Upper lobe of right lung (tissue), 1 donor: ENCODE measurements around the gene TK1. TPM values are rescaled to one million over a fixed set of nuclear protein-coding genes. Genes with fewer than 3 reads are reported as not detected.

ENCODE experiments used
- ATAC-seq: fragments of 200-7000 bp; cut with Tn5 transposase; one replicate; pipeline ENCODE4 v1.9.1; 2020; ENCODE audit warnings: mild to moderate bottlenecking, moderate library complexity
- DNase-seq: peaks from one replicate; pipeline ENCODE4 v3.0.0-alpha.2; 2020
- H3K27ac ChIP-seq: fragments of 200-600 bp; one replicate; pipeline ENCODE4 v1.8.0; 2022
- H3K27me3 ChIP-seq: fragments of 200-600 bp; one replicate; pipeline ENCODE4 v1.8.0; 2022; ENCODE audit warnings: mild to moderate bottlenecking
- H3K36me3 ChIP-seq: fragments of 200-600 bp; one replicate; pipeline ENCODE4 v1.8.0; 2022
- H3K4me1 ChIP-seq: fragments of 200-600 bp; one replicate; pipeline ENCODE4 v1.8.0; 2022
- H3K4me3 ChIP-seq: fragments of 200-600 bp; one replicate; pipeline ENCODE4 v1.8.0; 2022; ENCODE audit warnings: mild to moderate bottlenecking
- H3K9me3 ChIP-seq: fragments of 200-600 bp; one replicate; pipeline ENCODE4 v1.8.0; 2022
- intact Hi-C: fragments of 100-400 bp; cut with DNase I; formaldehyde crosslinking; loops from one replicate; pipeline ENCODE4 v1.11.0; 2022
- total RNA-seq: library from RNA; stranded (reverse); fragmentation: NEBNext Ultra II Directional; extraction: Animal tissue kit (Norgen Biotek cat#: 25700); gene quantifications from one replicate; pipeline ENCODE4 v1.2.1, GENCODE V29; 2021
- TF ChIP-seq, protein P1 (sequence below): fragments of 200-600 bp; IDR thresholded peaks from one replicate; pipeline ENCODE4 v1.8.0; 2022; ENCODE audit warnings: antibody characterized with exemption
- donor health status: DM: no; HTN: yes; CAD: no; lungs with severe emphysema.

The TK1 gene
- total RNA-seq, 1 donor from 2014 or later = 3.3 TPM

DNA sequence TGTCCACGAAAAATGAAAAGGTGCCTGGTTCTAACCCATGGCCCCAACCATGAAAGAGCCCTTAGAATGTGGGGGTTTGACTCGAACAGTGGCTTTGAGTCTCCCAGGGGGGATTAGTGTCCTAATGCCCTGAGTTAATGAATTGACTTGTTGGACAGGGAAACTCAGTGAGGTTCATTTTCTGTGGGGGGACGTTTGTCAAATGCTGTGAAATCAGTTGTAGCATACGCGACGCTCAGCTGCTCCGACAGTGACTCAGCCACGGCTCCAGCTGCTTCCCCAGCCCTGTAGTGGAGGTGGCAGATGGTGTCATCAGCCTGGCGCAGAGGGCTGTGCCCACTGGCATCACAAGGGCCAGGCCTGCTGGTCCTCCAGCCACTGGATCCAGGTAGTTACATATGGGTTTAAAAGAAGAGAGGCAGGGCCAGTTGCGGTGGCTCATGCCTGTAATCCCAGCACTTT is 40.6 kb upstream of the TK1 start:
- intact Hi-C loops = no loop called here
- Histone ChIP-seq H3K4me3 (no peak overlapping the region), H3K27me3 (peaks cover 26% of the 10 kb centered on the region), H3K4me1 (peaks cover 5% of the 10 kb centered on the region), H3K9me3 (no peaks in the 10 kb centered on the region), H3K27ac (no peak overlapping the region), H3K36me3 (no peaks in the 10 kb centered on the region)
- TF ChIP-seq, protein P1, sequence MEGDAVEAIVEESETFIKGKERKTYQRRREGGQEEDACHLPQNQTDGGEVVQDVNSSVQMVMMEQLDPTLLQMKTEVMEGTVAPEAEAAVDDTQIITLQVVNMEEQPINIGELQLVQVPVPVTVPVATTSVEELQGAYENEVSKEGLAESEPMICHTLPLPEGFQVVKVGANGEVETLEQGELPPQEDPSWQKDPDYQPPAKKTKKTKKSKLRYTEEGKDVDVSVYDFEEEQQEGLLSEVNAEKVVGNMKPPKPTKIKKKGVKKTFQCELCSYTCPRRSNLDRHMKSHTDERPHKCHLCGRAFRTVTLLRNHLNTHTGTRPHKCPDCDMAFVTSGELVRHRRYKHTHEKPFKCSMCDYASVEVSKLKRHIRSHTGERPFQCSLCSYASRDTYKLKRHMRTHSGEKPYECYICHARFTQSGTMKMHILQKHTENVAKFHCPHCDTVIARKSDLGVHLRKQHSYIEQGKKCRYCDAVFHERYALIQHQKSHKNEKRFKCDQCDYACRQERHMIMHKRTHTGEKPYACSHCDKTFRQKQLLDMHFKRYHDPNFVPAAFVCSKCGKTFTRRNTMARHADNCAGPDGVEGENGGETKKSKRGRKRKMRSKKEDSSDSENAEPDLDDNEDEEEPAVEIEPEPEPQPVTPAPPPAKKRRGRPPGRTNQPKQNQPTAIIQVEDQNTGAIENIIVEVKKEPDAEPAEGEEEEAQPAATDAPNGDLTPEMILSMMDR = no peak
- DNase-seq (peak; percentile 64), ATAC-seq (peak; percentile 55)

GRCh38 chr17:78226759-78227454 is 40.1 kb upstream of the TK1 start:
- no peaks in the 10 kb centered on the region for H3K9me3 ChIP-seq
- peak; percentile 45 for ATAC-seq
- no peak overlapping the region for H3K4me3 ChIP-seq
- no peak overlapping the region for H3K27ac ChIP-seq
- H3K4me1 ChIP-seq = peaks cover 5% of the 10 kb centered on the region
- TF ChIP-seq, protein P1 = no peak
- peaks cover 21% of the 10 kb centered on the region for H3K27me3 ChIP-seq
- H3K36me3 ChIP-seq = no peaks in the 10 kb centered on the region
- DNase-seq = no peak
- intact Hi-C loops = no loop called here

DNA sequence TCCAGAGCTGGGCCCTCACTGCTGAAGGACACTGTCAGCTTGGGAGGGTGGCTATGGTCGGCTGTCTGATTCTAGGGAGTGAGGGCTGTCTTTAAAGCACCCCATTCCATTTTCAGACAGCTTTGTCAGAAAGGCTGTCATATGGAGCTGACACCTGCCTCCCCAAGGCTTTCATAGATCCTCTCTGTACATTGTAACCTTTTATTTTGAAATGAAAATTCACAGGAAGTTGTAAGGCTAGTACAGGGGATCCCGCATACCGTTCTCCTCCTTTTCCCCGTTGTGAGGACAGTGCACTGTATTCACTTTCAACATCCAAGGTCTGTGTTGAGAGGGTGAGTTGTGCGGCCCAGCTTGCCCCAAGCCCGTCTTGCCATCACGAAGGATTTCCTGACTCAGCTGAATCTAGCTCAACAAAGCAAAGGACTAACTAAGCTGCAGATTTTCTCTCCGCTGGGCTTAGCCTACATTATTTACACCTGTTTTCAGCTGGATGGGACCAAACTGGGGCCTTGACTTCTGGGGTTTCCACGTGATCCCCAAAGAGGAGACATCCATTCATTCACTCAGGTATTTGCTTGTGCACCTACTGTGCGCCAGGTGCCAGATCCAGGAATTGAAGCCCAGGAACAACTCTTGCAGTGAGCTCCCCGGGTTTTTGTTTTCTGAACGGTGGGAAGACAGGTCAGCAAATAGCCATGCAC is 39.4 kb upstream of the TK1 start:
- Histone ChIP-seq H3K9me3 (no peaks in the 10 kb centered on the region), H3K36me3 (no peaks in the 10 kb centered on the region), H3K27ac (no peak overlapping the region), H3K27me3 (peaks cover 16% of the 10 kb centered on the region), H3K4me3 (no peak overlapping the region), H3K4me1 (peaks cover 5% of the 10 kb centered on the region)
- intact Hi-C loops = no loop called here
- ATAC-seq = no peak
- TF ChIP-seq, protein P1 = no peak
- DNase-seq = no peak

DNA sequence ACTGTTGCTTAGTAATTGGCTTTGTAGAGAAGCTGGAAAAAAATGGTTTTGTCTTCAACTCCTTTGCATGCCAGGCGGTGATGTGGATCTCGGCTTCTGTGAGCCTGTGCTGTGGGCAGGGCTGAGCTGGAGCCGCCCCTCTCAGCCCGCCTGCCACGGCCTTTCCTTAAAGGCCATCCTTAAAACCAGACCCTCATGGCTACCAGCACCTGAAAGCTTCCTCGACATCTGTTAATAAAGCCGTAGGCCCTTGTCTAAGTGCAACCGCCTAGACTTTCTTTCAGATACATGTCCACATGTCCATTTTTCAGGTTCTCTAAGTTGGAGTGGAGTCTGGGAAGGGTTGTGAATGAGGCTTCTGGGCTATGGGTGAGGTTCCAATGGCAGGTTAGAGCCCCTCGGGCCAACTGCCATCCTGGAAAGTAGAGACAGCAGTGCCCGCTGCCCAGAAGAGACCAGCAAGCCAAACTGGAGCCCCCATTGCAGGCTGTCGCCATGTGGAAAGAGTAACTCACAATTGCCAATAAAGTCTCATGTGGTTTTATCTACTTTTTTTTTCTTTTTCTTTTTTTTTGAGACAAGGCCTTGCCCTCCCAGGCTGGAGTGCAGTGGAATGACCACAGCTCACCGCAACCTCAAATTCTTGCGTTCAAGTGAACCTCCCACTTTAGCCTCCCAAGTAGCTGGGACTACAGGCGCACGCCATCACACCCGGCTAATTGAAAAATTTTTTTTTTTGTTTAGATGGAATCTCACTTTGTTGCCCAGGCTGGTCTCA is 38.4 kb upstream of the TK1 start:
- Histone ChIP-seq H3K27ac (no peak overlapping the region), H3K4me1 (peaks cover 5% of the 10 kb centered on the region), H3K9me3 (no peaks in the 10 kb centered on the region), H3K27me3 (peaks cover 6% of the 10 kb centered on the region), H3K4me3 (no peak overlapping the region), H3K36me3 (no peaks in the 10 kb centered on the region)
- TF ChIP-seq, protein P1 = no peak
- DNase-seq = no peak
- ATAC-seq = no peak
- intact Hi-C loops = no loop called here

- no peaks in the 10 kb centered on the region for H3K27me3 ChIP-seq
- H3K36me3 ChIP-seq = no peaks in the 10 kb centered on the region
- H3K27ac ChIP-seq = no peak overlapping the region
- DNase-seq = no peak
- no peak overlapping the region for H3K4me3 ChIP-seq
- TF ChIP-seq, protein P1 = no peak
- intact Hi-C loops = no loop called here
- H3K9me3 ChIP-seq = no peaks in the 10 kb centered on the region
- H3K4me1 ChIP-seq = peaks cover 5% of the 10 kb centered on the region
- no peak for ATAC-seq
Measured at GRCh38 chr17:78224231-78225087, 37.6 kb upstream of the TK1 start.
